ENCODE results near the gene DUSP22. TPM values are rescaled to one million over a fixed set of nuclear protein-coding genes. Genes with fewer than 3 reads are reported as not detected.

The DUSP22 gene
- total RNA-seq, 1 experiment from 2014 or later, result 19.2 TPM

DNA sequence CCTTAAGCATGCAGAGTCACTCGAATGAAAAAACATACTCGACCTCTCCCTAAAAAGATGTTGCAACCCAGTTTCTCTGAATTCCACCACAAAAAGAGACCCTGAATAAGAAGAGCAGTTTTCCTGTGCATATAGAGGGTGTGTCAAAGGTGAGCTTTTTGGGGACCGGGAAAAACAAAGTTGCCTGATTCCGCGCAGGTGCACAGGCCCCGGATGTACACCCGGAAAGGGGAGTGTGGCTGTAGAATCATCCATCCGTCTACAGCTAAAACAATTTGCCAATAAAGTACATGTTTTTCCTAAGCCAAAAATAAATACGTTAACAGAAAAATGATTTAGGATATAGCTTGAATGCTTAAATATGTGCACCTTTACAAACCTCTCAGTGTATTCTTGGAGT lies 58.1 kb downstream of the DUSP22 start:
- H4K20me1 ChIP-seq (ENCODE audit: insufficient read depth), result no peaks in the 10 kb centered on the region
- no peak for TF ChIP-seq SIN3A (IDR thresholded peaks at IDR 0.05; ENCODE audit: low read depth)
- TF ChIP-seq EGR1 (IDR thresholded peaks at IDR 0.05; ENCODE audit: low read depth), result no peak
- no peak for TF ChIP-seq RAD21 (IDR thresholded peaks at IDR 0.05; ENCODE audit: low read depth)
- TF ChIP-seq ZBTB33 (IDR thresholded peaks at IDR 0.05; ENCODE audit: extremely low read depth, insufficient replicate concordance, low read length), result no peak
- TF ChIP-seq FOSL1 (IDR thresholded peaks at IDR 0.05; ENCODE audit: low read depth), result no peak
- RAD21 ChIA-PET (ENCODE audit: low non-redundant PET in 1 of 2, low total read pairs in 2 of 2, uncharacterized antibody in 2 of 2, unreplicated experiment in 2 of 2), result no interaction called here
- CTCF ChIA-PET, result no interaction called here
- no peaks in the 10 kb centered on the region for H3K9me2 ChIP-seq (ENCODE audit: insufficient read depth)
- DNase-seq (ENCODE audit: low read depth, low spot score) (no peak), ATAC-seq (no peak)
- no TSS peak for BruUV-seq (replicated peaks)
- no peak overlapping the region for H3K4me3 ChIP-seq (replicated peaks in 1 of 2; ENCODE audit: low read depth in 1 of 2, low read length in 2 of 2)
- no peaks in the 10 kb centered on the region for H3K79me2 ChIP-seq (ENCODE audit: insufficient read depth, low read length)
- POLR2A ChIA-PET, result no interaction called here
- H3K36me3 ChIP-seq (ENCODE audit: control insufficient read depth in 1 of 2, insufficient read depth in 2 of 2, low read length in 2 of 2), result no peaks in the 10 kb centered on the region
- H2AFZ ChIP-seq (ENCODE audit: low read depth, low read length, poor library complexity, severe bottlenecking), result no peak overlapping the region
- intact Hi-C loops (cut with micrococcal nuclease), result no loop called here
- H3K9me3 ChIP-seq (ENCODE audit: control insufficient read depth in 1 of 2, insufficient read depth in 1 of 2, low read depth in 1 of 2, low read length in 2 of 2), result peaks cover 0 to 15% of the 10 kb centered on the region in 2 experiments; a peak in 2 of 4 replicates
- no peaks in the 10 kb centered on the region for H3K27me3 ChIP-seq (ENCODE audit: insufficient read depth, low read length)
- H3K9ac ChIP-seq (ENCODE audit: low read length), result no peak overlapping the region
- H3K27ac ChIP-seq (ENCODE audit: low read depth, low read length), result no peak overlapping the region
- H3K4me2 ChIP-seq (ENCODE audit: low read length), result no peak overlapping the region
- H3K4me1 ChIP-seq (ENCODE audit: control insufficient read depth in 1 of 2, insufficient read depth in 2 of 2, low read length in 2 of 2), result no peaks in the 10 kb centered on the region

DNA sequence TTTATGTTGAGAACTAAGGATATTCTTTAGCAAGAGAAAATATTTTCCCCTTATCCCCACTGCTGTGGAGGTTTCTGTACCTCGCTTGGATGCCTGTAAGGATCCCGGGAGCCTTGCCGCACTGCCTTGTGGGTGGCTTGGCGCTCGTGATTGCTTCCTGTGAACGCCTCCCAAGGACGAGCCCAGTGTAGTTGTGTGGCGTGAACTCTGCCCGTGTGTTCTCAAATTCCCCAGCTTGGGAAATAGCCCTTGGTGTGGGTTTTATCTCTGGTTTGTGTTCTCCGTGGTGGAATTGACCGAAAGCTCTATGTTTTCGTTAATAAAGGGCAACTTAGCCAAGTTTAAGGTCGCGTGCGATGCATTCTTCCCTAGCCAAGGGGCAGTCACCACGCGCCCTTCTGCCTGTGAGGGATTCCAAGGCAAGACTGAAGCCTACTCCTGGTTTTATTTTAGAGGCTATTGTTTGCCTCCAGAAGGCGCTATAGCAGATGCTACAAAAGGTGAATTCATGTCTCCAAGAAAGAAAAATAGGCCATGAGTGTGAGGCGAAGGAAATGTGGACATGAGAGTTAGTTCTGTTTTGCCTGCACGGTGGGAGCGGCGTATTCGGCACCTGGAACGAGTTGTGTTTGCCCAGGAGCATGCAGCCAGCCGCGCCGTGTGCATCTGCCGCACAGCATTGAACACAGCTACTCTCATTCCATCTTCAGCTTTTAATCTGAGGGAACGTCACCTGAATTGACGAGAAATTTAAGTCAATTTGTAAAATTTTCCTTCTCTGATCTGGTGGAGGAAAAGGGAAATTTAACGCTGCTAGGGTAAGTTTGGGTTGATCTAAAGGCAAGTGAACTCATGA lies 59.0 kb downstream of the DUSP22 start:
- ATAC-seq (no peak), DNase-seq (ENCODE audit: low read depth, low spot score) (no peak)
- RAD21 ChIA-PET (ENCODE audit: low non-redundant PET in 1 of 2, low total read pairs in 2 of 2, uncharacterized antibody in 2 of 2, unreplicated experiment in 2 of 2), result no interaction called here
- no peak for TF ChIP-seq CBX3 (IDR thresholded peaks at IDR 0.05; ENCODE audit: low read depth)
- no peak for TF ChIP-seq MAX (IDR thresholded peaks at IDR 0.05)
- no peak for TF ChIP-seq SIN3A (IDR thresholded peaks at IDR 0.05; ENCODE audit: low read depth)
- no peak for TF ChIP-seq TCF7L2 (IDR thresholded peaks at IDR 0.05; ENCODE audit: borderline replicate concordance, extremely low read depth, insufficient read depth, insufficient read length)
- TF ChIP-seq SRF (IDR thresholded peaks at IDR 0.05; ENCODE audit: low read depth), result no peak
- TF ChIP-seq, protein P1, sequence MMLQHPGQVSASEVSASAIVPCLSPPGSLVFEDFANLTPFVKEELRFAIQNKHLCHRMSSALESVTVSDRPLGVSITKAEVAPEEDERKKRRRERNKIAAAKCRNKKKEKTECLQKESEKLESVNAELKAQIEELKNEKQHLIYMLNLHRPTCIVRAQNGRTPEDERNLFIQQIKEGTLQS (IDR thresholded peaks at IDR 0.05), result no peak
- TF ChIP-seq EZH2 (IDR thresholded peaks at IDR 0.05), result no peak
- TF ChIP-seq ZBTB33 (IDR thresholded peaks at IDR 0.05; ENCODE audit: extremely low read depth, insufficient replicate concordance, low read length), result no peak
- TF ChIP-seq YY1 (IDR thresholded peaks at IDR 0.05; ENCODE audit: extremely low read depth, insufficient replicate concordance, low read depth, low read length), result no peak
- no peak for TF ChIP-seq ZFX (IDR thresholded peaks at IDR 0.05)
- TF ChIP-seq FOSL1 (IDR thresholded peaks at IDR 0.05; ENCODE audit: low read depth), result no peak

More for the DNA sequence above, 59.0 kb downstream of the DUSP22 start:
- Histone ChIP-seq H3K9me2 (ENCODE audit: insufficient read depth) (no peaks in the 10 kb centered on the region), H3K9ac (ENCODE audit: low read length) (no peak overlapping the region), H4K20me1 (ENCODE audit: insufficient read depth) (no peaks in the 10 kb centered on the region), H3K27ac (ENCODE audit: low read depth, low read length) (no peak overlapping the region), H3K4me1 (ENCODE audit: control insufficient read depth in 1 of 2, insufficient read depth in 2 of 2, low read length in 2 of 2) (no peaks in the 10 kb centered on the region), H3K27me3 (ENCODE audit: insufficient read depth, low read length) (no peaks in the 10 kb centered on the region), H3K9me3 (ENCODE audit: control insufficient read depth in 1 of 2, insufficient read depth in 1 of 2, low read depth in 1 of 2, low read length in 2 of 2) (peaks cover 0 to 17% of the 10 kb centered on the region in 2 experiments; a peak in 2 of 4 replicates), H3K4me3 (replicated peaks in 1 of 2; ENCODE audit: low read depth in 1 of 2, low read length in 2 of 2) (no peak overlapping the region), H3K36me3 (ENCODE audit: control insufficient read depth in 1 of 2, insufficient read depth in 2 of 2, low read length in 2 of 2) (no peaks in the 10 kb centered on the region), H2AFZ (ENCODE audit: low read depth, low read length, poor library complexity, severe bottlenecking) (no peak overlapping the region), H3K4me2 (ENCODE audit: low read length) (no peak overlapping the region), H3K79me2 (ENCODE audit: insufficient read depth, low read length) (no peaks in the 10 kb centered on the region)
- BruUV-seq (replicated peaks), result no TSS peak
- ChIA-PET POLR2A (no interaction called here), CTCF (no interaction called here)
- intact Hi-C loops (cut with micrococcal nuclease), result no loop called here
